ENCODE measurements around the gene RNGTT.

The RNGTT gene

GRCh38 chr6:88655586-88655985, 307.8 kb downstream of the RNGTT start:
- DNase-seq (ENCODE audit: low spot score): no peak

GRCh38 chr6:88653936-88654335, 309.5 kb downstream of the RNGTT start:
- DNase-seq (ENCODE audit: low spot score): no peak

- no peak for DNase-seq (ENCODE audit: low spot score)
Observed at GRCh38 chr6:88651400-88651799, 312.0 kb downstream of the RNGTT start.

- no peak for DNase-seq (ENCODE audit: low spot score)
Observed at GRCh38 chr6:88650979-88651378, 312.4 kb downstream of the RNGTT start.

- DNase-seq (ENCODE audit: low spot score): peak; percentile 59
Observed at GRCh38 chr6:88650029-88650619, 313.3 kb downstream of the RNGTT start.

- DNase-seq (ENCODE audit: low spot score): no peak
Observed at GRCh38 chr6:88641178-88641903, 322.1 kb downstream of the RNGTT start.

GRCh38 chr6:88637761-88638545, 325.5 kb downstream of the RNGTT start:
- no peak for DNase-seq (ENCODE audit: low spot score)

- DNase-seq (ENCODE audit: low spot score): no peak
Observed at GRCh38 chr6:88636871-88637270, 326.5 kb downstream of the RNGTT start.

GRCh38 chr6:88633782-88634181, 329.6 kb downstream of the RNGTT start:
- DNase-seq (ENCODE audit: low spot score): no peak

GRCh38 chr6:88631830-88632229, 331.6 kb downstream of the RNGTT start:
- DNase-seq (ENCODE audit: low spot score): no peak

- DNase-seq (ENCODE audit: low spot score): no peak
Observed at GRCh38 chr6:88629838-88630494, 333.5 kb downstream of the RNGTT start.

- DNase-seq (ENCODE audit: low spot score): no peak
Observed at GRCh38 chr6:88626460-88626859, 337.0 kb downstream of the RNGTT start.

GRCh38 chr6:88623531-88623930, 339.9 kb downstream of the RNGTT start:
- no peak for DNase-seq (ENCODE audit: low spot score)

GRCh38 chr6:88619951-88620350, 343.5 kb downstream of the RNGTT start:
- DNase-seq (ENCODE audit: low spot score): no peak

GRCh38 chr6:88616380-88616779, 347.0 kb downstream of the RNGTT start:
- no peak for DNase-seq (ENCODE audit: low spot score)

- DNase-seq (ENCODE audit: low spot score): no peak
Observed at GRCh38 chr6:88614316-88614877, 349.0 kb downstream of the RNGTT start.

- DNase-seq (ENCODE audit: low spot score): no peak
Observed at GRCh38 chr6:88612631-88613030, 350.8 kb downstream of the RNGTT start.

GRCh38 chr6:88611721-88612120, 351.7 kb downstream of the RNGTT start:
- no peak for DNase-seq (ENCODE audit: low spot score)

GRCh38 chr6:88609983-88610382, 353.4 kb downstream of the RNGTT start:
- DNase-seq (ENCODE audit: low spot score): no peak

- no peak for DNase-seq (ENCODE audit: low spot score)
Observed at GRCh38 chr6:88605271-88605670, 358.1 kb downstream of the RNGTT start.

- DNase-seq (ENCODE audit: low spot score): no peak
Observed at GRCh38 chr6:88599571-88599970, 363.8 kb downstream of the RNGTT start.

GRCh38 chr6:88596801-88597200, 366.6 kb downstream of the RNGTT start:
- no peak for DNase-seq (ENCODE audit: low spot score)
